ENCODE results near the gene VTA1. TPM values are rescaled to one million over a fixed set of nuclear protein-coding genes. Genes with fewer than 3 reads are reported as not detected.
A peak's percentile ranks its signal among the peaks of the same experiment; 100 is the strongest.
"Not testable (repeated sequence)": the region's sequence is repeated elsewhere in the genome, so short reads cannot be mapped to it uniquely, and the experiment has no call there.

VTA1 gene, protein sequence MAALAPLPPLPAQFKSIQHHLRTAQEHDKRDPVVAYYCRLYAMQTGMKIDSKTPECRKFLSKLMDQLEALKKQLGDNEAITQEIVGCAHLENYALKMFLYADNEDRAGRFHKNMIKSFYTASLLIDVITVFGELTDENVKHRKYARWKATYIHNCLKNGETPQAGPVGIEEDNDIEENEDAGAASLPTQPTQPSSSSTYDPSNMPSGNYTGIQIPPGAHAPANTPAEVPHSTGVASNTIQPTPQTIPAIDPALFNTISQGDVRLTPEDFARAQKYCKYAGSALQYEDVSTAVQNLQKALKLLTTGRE
- total RNA-seq, result 10 to 100 TPM; 25.7 to 37.9 (median 28.2) TPM

DNA sequence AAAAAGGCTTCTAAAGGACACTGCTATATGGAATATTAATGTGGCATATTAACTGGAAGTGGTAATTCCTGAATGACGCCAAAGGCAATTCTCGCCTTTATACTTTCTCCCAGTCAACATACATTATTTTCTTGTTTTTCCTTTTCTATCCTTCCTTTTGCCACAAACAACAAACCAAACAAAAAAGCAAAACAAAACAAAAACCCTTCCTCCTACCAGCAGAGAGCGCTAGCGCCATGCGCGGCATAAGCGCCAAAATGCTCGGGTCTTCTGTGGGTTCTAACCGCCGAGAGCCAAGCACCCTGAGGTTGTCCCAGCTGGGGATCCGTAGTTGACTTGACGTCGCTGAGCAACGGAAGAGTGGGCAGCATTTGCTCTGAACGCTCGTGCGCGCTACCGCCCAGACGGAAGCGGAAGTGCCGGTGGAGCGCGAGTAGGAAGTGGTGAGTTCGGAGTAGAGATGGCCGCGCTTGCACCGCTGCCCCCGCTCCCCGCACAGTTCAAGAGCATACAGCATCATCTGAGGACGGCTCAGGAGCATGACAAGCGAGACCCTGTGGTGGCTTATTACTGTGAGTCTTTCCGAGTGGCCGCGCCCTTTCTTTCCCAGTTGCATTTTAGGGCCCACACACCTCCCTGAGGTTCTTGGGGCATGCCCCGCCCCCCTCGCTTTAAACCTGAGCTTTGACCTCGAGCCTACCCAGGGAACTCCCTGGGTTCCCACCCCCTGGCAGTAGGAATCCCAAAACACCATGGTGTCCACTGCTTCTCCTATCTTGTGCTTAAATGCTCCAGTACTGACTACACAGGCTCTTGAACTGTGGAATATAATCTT is at the start of gene VTA1, which contains the start of gene NMBR:
Gene VTA1, plus strand, starts transcription at position 436 of the 835 bp plus-strand sequence. Its CDS starts 25 bp downstream, at position 461.
Gene NMBR, minus strand, starts transcription at position 295 of the 835 bp plus-strand sequence. CDS start 58,464 bp downstream, outside the sequence.
- peak; percentile 96 for DNase-seq (ENCODE audit: extremely low spot score)
- WGBS, result under 1% methylated on average over 38 of the region's 38 CpGs

DNA sequence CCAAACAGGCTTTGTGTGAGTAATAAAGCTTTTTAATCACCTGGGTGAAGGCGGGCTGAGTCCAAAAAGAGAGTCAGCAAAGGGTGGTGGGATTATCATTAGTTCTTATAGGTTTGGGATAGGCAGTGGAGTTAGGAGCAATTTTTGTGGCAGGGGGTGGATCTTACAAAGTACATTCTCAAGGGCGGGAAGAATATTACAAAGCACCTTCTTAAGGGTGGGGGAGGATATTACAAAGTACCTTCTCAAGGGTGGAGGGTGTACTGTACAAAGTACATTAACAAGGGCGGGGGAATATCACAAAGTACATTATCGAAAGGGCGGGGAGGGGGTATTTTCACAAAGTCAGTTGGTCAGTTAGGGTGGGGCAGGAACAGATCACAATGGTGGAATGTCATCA is 42.2 kb upstream of the VTA1 start:
- H3K9me3 ChIP-seq; intact Hi-C loops (cut with DNase I); DNase-seq (ENCODE audit: extremely low spot score); H3K27me3 ChIP-seq; H3K4me1 ChIP-seq; H3K36me3 ChIP-seq; H3K4me3 ChIP-seq; H3K27ac ChIP-seq (replicated peaks in 1 of 4): not testable (repeated sequence)
- WGBS, result 83% methylated on average over 5 of the region's 5 CpGs

More for the DNA sequence above, at the start of gene VTA1, which contains the start of gene NMBR:
- Histone ChIP-seq H3K4me1 (peaks cover 24 to 37% (median 29%) of the 10 kb centered on the region in 4 donors), H3K27me3 (no peaks in the 10 kb centered on the region), H3K27ac (replicated peaks in 1 of 4) (peak within 1 kb of the TSS; percentile 62 to 78 (median 72)), H3K36me3 (no peaks in the 10 kb centered on the region), H3K4me3 (peak within 1 kb of the TSS; percentile 69 to 84 (median 78)), H3K9me3 (no peaks in the 10 kb centered on the region)
- intact Hi-C loops (cut with DNase I), result loop anchor here (2.0 kb wide), 1 partner anchor 60 kb away; no protein-coding TSS in a partner anchor
- TF ChIP-seq, protein P1, sequence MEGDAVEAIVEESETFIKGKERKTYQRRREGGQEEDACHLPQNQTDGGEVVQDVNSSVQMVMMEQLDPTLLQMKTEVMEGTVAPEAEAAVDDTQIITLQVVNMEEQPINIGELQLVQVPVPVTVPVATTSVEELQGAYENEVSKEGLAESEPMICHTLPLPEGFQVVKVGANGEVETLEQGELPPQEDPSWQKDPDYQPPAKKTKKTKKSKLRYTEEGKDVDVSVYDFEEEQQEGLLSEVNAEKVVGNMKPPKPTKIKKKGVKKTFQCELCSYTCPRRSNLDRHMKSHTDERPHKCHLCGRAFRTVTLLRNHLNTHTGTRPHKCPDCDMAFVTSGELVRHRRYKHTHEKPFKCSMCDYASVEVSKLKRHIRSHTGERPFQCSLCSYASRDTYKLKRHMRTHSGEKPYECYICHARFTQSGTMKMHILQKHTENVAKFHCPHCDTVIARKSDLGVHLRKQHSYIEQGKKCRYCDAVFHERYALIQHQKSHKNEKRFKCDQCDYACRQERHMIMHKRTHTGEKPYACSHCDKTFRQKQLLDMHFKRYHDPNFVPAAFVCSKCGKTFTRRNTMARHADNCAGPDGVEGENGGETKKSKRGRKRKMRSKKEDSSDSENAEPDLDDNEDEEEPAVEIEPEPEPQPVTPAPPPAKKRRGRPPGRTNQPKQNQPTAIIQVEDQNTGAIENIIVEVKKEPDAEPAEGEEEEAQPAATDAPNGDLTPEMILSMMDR (IDR thresholded peaks at IDR 0.05), result peak; percentile 90 to 92 (median 90)
- TF ChIP-seq POLR2A (IDR thresholded peaks at IDR 0.05; ENCODE audit: low read depth), result no peak
- no peak for TF ChIP-seq EP300 (IDR thresholded peaks at IDR 0.05)
- TF ChIP-seq POLR2AphosphoS5 (IDR thresholded peaks at IDR 0.05), result peak; percentile 86 to 97

DNA sequence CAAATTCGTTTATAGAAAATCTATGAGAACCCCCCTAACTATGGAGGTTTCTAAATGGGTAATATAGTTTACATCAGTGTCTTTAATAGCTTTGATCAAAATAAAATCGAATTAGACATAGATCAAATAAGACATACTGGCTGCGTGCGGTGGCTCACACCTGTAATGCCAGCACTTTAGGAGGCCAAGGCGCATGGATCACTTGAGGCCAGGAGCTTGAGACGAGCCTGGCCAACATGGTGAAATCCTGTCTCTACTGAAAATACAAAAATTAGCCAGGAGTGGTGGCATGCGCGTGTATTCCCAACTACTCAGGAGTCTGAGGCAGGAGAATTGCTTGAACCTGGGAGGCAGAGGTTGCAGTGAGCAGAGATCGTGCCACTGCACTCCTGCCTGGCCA is 36.2 kb upstream of the VTA1 start:
- not testable (repeated sequence) for H3K9me3 ChIP-seq; H3K4me3 ChIP-seq; H3K4me1 ChIP-seq; H3K27me3 ChIP-seq; H3K36me3 ChIP-seq; DNase-seq (ENCODE audit: extremely low spot score); H3K27ac ChIP-seq (replicated peaks in 1 of 4)
- intact Hi-C loops (cut with DNase I), result loop anchor here (10.0 kb wide), 2 partner anchors 126 to 436 kb away; no protein-coding TSS in a partner anchor
- 89% methylated on average over 9 of the region's 9 CpGs for WGBS

DNA sequence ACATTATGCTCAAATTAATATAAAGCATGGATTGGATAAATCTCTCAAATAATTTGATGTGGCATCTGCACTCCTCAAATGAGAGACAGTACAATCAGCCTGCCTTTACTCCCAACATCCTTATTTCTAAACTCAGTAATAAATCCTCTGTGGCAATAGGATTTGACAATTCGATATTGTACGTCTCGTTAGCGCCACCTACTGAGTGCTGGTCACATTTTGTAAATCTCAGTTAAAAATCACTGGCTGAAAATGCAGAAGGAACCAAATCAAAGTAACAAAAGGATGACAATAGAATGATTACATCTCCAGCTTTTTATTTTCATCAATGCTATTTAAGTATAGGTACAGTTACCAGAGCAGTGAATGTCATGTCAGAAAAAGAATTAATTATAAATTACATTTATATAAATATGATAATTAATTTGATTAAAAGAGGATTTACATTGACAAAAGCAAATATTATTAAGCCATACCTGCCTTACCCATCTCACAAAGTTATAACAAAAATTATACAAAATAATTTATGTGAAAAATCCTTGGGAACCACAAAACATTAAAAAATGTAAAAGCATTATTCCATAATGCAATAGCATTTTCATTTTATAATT is 34.5 kb upstream of the VTA1 start:
- H3K4me3 ChIP-seq, result no peak overlapping the region
- no peaks in the 10 kb centered on the region for H3K27me3 ChIP-seq
- TF ChIP-seq, protein P1 (IDR thresholded peaks at IDR 0.05), result peak; percentile 46 to 69 (median 64)
- TF ChIP-seq POLR2AphosphoS5 (IDR thresholded peaks at IDR 0.05), result no peak
- H3K9me3 ChIP-seq, result no peaks in the 10 kb centered on the region
- intact Hi-C loops (cut with DNase I), result loop anchor here (10.0 kb wide), 2 partner anchors 128 to 438 kb away; no protein-coding TSS in a partner anchor
- no peak overlapping the region for H3K27ac ChIP-seq (replicated peaks in 1 of 4)
- H3K36me3 ChIP-seq, result no peaks in the 10 kb centered on the region
- no peak for DNase-seq (ENCODE audit: extremely low spot score)
- 0% methylated on average over 4 of the region's 4 CpGs for WGBS
- no peaks in the 10 kb centered on the region for H3K4me1 ChIP-seq

GRCh38 chr6:142117366-142117765 is 29.7 kb upstream of the VTA1 start:
- Histone ChIP-seq H3K27me3 (no peaks in the 10 kb centered on the region), H3K4me1 (no peaks in the 10 kb centered on the region), H3K27ac (replicated peaks in 1 of 4) (no peak overlapping the region), H3K36me3 (no peaks in the 10 kb centered on the region), H3K4me3 (no peak overlapping the region), H3K9me3 (no peaks in the 10 kb centered on the region)
- intact Hi-C loops (cut with DNase I), result loop anchor here (10.0 kb wide), 2 partner anchors 133 to 443 kb away; no protein-coding TSS in a partner anchor
- no peak for TF ChIP-seq POLR2A (IDR thresholded peaks at IDR 0.05; ENCODE audit: low read depth)
- no peak for TF ChIP-seq EP300 (IDR thresholded peaks at IDR 0.05)
- no peak for TF ChIP-seq POLR2AphosphoS5 (IDR thresholded peaks at IDR 0.05)
- TF ChIP-seq, protein P1 (IDR thresholded peaks at IDR 0.05), result no peak
- DNase-seq (ENCODE audit: extremely low spot score), result no peak
- WGBS, result 77% methylated on average over 2 of the region's 2 CpGs

Data from esophagus muscularis mucosa (tissue), 4 donors.